HL-60/S4 treated with retinoic acid at 250 ng/mL for 4 days and 3 days (cell line): ENCODE results near the gene ZNF717.
"Not testable (repeated sequence)": the region's sequence is repeated elsewhere in the genome, so short reads cannot be mapped to it uniquely, and the experiment has no call there.

Experiments
- in situ Hi-C: fragments of 300-500 bp; cut with MboI; formaldehyde crosslinking; loops from 2 replicates; pipeline ENCODE4 v1.7.0; 2022; ENCODE audit warnings: low sequenced_read_pairs

Gene ZNF717

GRCh38 chr3:75785081-75785755 lies at the start of gene ZNF717:
Gene ZNF717, minus strand, starts transcription at chr3:75785549. Its CDS starts 2,187 bp downstream, at chr3:75783362.
- in situ Hi-C loops, result not testable (repeated sequence)

GRCh38 chr3:75831076-75831475 lies 45.7 kb upstream of the ZNF717 start:
- in situ Hi-C loops, result not testable (repeated sequence)

- in situ Hi-C loops, result not testable (repeated sequence)
These were observed 32.7 kb upstream of the ZNF717 start for GRCh38 chr3:75818019-75818418.

- in situ Hi-C loops, result not testable (repeated sequence)
These were observed 31.2 kb upstream of the ZNF717 start for GRCh38 chr3:75816287-75817180.

GRCh38 chr3:75814797-75815196 lies 29.4 kb upstream of the ZNF717 start:
- in situ Hi-C loops, result no loop called here

GRCh38 chr3:75782506-75782905 lies 2.8 kb downstream of the ZNF717 start:
- in situ Hi-C loops, result no loop called here

GRCh38 chr3:75781079-75781745 lies 4.1 kb downstream of the ZNF717 start:
- in situ Hi-C loops, result no loop called here

- in situ Hi-C loops, result not testable (repeated sequence)
These were observed 7.6 kb downstream of the ZNF717 start for GRCh38 chr3:75777742-75778141.

- in situ Hi-C loops, result not testable (repeated sequence)
These were observed 13.7 kb downstream of the ZNF717 start for GRCh38 chr3:75771631-75772030.

GRCh38 chr3:75768303-75769017 lies 16.9 kb downstream of the ZNF717 start:
- in situ Hi-C loops, result no loop called here

- in situ Hi-C loops, result no loop called here
These were observed 47.4 kb downstream of the ZNF717 start for GRCh38 chr3:75737831-75738493.

- in situ Hi-C loops, result no loop called here
These were observed 57.4 kb downstream of the ZNF717 start for GRCh38 chr3:75727985-75728384.

GRCh38 chr3:75692061-75692460 lies 93.3 kb downstream of the ZNF717 start:
- in situ Hi-C loops, result no loop called here

- in situ Hi-C loops, result no loop called here
These were observed 98.0 kb downstream of the ZNF717 start for GRCh38 chr3:75687323-75687722.
